Hepatic stellate cell (primary cell): ENCODE measurements around the gene XCL2.

ENCODE experiments used
- DNase-seq: peaks from one replicate; pipeline ENCODE4 v3.0.0; 2011; ENCODE audit warnings: low spot score

XCL2 gene

GRCh38 chr1:168513656-168514404 lies 30.0 kb downstream of the XCL2 start:
- no peak for DNase-seq

- no peak for DNase-seq
Observed at GRCh38 chr1:168512864-168513595, 30.8 kb downstream of the XCL2 start.

DNA sequence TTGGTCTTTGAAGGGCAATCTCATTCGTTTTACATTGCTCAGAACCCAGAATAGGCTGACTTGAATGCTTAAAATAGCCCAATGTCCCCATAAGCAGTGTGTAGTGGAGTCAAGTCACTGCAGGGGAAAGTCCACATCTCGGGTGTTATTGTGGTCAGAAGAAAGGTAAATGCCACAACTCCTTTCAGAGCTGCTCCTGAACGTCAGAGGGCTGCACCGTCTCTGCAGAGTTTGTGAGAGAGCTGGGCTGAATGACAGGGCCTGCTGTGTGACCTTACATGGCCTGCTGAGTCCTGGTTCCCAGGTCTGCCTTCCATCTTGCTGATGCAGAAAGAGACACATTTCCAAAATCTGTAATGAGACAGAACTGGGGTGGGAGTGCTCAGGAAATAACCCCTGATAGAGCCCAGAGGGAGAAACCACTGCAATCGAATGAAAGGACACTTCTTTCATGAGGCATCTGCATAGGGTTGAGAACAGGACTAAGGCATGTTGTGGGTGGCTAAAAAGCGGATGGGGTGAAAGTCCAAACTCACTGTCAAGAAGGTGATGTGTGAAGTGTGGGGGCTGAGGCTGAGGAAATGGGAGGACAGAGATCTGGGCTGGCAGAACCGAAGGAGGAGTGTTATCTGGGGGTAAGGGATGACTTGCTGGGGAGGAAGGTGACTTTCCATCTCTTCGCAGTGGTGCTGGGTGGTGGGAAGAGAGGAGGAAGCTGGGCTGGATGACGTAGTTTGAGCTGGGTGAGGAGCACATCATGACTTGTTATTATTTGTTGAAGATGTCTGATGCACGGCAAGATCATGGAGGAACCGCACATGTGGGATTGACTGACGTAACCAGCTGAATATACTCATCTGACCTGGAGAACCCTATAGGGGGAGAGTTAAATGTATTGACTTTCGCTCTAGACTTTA lies 33.7 kb downstream of the XCL2 start:
- DNase-seq = no peak

GRCh38 chr1:168509210-168509609 lies 34.6 kb downstream of the XCL2 start:
- DNase-seq = no peak

DNA sequence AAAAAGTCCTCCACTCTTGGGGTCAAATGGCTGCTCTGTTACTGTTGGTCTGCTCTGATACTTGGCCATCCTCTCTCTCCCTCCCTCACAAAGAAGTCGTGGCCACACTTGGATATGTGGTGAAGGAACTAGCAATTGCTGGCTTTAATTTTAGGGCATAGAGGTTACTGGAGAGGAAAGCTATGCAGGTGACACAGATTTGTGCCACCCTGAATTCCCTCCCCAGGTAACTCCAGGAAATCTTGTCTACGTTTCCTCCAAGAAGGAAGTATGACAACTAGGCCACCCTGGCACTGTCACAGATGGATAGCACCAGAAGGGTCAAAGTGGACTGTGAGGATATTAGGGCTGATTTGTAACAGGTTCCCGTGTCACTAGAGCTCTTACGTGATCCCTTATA lies 36.0 kb downstream of the XCL2 start:
- DNase-seq = no peak

GRCh38 chr1:168507231-168507630 lies 36.6 kb downstream of the XCL2 start:
- no peak for DNase-seq

- DNase-seq = no peak
Observed at GRCh38 chr1:168506204-168506819, 37.5 kb downstream of the XCL2 start.

GRCh38 chr1:168505006-168505405 lies 38.8 kb downstream of the XCL2 start:
- no peak for DNase-seq

DNA sequence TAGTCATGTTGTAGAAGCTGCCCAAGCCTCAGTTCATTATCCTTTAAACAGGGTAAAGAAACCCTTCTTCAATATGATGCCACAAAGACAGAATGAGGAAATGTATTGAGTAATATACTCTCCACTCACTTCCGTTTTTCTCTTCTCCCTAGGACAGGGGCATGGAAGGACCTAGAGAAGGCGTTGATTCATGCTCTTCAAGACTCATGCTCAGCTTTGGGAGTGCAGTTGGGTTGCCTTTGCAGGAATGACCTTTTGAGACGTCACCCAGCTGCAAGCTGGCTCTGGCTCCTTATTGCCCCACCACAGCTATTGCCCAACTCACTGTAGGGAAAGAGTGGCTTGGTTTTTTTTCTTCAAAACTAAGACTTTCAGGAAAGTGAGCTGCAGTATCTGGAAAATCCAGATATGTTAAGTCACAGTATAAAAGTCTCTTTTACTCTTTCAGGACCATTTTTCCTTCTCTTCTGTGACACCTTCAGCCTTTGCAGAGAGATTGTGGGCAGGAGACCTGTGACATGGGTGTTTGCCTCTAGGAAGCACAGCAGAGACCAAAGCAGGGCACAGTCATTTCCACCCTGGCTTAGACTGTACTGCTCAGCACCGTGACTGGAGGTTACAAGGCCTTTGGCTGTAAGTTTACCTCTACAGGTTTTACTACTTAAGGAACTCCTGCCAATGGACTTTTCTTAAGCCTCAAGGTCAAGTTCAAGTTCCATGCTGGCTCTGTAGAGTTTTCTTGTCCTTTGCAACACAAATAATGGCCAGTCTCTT lies 39.5 kb downstream of the XCL2 start:
- no peak for DNase-seq

- no peak for DNase-seq
Observed at GRCh38 chr1:168499688-168500049, 44.1 kb downstream of the XCL2 start.

- DNase-seq = no peak
Observed at GRCh38 chr1:168498956-168499687, 44.7 kb downstream of the XCL2 start.

DNA sequence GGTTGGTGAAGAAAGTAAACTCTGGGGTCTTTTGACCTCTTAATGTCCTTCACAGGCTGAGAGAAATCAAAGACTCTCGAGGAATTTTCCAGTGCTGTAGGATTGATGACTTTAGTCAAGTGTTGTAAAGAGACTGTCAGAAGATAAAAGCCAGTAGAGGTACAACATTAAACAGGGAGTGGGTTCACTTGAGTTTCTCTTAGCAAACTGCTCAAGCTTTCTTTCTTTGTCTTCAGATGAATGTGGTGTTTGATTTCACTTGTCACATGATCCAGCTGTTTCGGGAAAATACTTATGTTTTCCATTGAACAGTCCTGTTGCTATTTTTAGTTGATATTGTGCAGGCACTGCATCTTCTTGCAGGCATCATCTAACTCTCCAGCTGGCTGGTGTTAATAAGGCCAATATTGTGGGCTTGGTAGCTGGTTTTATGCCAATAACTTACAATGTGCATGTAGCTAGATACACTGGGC lies 45.6 kb downstream of the XCL2 start:
- DNase-seq = no peak

GRCh38 chr1:168497376-168497950 lies 46.3 kb downstream of the XCL2 start:
- no peak for DNase-seq

DNA sequence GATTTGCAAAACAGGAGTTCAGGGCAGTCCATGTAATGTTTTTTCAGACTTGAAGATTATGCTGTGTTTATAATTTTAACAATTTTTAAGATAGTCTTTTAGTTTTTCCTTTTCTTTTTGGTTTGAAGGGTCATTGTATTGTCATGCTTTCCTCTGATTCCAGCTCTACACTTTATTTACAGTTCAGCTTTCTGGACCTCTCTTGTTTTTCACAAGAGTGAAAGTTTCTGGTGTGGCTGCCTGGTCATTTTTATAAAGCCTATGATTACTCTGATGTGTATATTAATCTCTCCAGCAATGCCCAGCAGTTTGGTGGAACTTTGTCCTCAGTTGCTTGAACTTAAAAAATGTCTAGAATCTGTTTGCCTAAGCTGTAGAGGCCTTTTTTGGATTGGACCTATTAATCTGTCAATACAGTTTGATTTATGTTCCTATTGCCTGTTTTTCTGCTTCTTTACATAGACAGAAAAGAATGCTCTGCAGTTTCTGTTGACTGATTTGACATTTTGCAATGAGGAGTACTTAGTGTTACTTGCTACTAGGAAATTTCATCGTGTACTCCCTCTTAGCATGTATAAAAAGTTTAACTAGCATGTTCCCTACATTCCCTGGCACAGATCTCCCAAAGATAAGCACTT lies 52.2 kb downstream of the XCL2 start:
- no peak for DNase-seq
